IPS-NIHi7 (cell line): ENCODE results near the gene STX4.

Source experiments
- DNase-seq: peaks from one replicate; pipeline ENCODE4 v3.0.0; 2012; ENCODE audit warnings: mixed read lengths; ENCODE audit errors: extremely low spot score

Gene STX4

DNA sequence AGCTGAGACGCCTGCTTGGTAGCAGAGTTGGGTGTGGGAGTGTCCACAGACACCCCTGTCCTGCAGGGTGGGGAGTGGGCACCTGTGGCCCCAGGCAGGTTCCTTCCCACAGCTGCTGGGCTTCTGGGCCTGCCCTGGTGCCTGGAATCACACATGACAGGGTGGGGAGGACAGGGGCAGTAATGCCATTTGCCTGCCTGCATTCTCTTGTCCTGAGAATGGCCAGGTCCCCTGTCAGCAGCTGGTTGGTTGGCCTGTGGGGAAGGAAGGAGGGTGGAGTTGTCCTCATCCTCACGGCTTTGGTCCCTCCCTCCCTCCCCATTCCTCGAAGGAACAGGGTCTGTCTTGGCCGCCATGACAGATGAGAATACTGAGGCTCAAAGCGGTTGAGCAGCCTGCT is 50.2 kb downstream of the STX4 start:
- DNase-seq = no peak

DNA sequence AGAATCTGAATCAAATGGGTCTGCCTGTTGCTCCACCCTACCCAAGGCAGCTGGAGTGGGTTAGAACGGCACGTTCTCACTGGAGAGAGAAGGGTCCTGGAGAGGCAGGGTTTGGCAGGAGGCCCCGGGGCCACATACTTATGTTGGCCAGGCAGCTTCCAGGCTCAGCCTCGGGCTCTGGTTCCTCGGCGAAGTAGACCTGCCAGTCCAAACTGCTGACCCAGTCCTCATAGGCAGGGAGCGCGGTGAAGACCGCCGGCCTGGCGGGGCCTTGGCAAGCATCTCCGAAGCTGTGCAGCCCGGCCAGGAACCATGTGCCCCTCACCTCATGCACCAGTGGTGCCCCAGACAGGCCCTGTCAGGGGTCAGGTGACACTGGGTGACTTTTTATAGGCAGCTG is 50.6 kb downstream of the STX4 start:
- no peak for DNase-seq

DNA sequence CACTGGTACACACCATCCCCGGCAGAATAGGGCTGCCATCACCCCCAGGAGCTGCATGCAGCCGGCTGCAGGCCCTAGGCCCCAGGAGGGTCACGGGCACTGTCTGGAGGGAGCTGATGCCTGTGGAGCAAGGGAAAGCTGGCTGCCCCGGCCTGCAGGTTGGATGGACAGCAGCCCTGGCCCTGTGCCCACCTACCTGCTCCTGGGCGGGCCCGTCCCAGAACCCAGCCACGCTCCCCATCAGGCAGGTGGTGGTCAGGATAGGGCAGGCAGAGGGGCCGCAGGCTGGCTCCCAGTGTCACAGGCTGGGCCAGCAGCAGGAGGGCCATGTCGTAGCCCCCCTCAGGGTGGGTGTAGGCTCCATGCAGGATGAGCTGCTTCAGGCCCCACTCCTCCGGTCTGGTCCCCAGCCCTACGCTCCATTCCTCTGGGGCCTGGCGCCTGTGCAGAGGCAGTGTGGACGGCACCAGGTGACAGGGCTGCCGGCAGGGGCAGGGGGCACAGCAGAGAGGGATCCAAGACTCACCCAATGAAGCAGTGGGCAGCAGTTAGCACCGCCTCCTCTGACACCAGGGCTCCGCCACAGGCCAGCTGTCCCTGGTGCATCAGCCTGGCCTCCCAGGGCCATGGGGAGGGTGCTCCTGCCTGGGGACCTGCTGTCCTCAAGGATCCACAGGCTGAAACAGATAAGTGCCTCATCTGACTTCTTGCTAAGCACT is 51.4 kb downstream of the STX4 start:
- no peak for DNase-seq

DNA sequence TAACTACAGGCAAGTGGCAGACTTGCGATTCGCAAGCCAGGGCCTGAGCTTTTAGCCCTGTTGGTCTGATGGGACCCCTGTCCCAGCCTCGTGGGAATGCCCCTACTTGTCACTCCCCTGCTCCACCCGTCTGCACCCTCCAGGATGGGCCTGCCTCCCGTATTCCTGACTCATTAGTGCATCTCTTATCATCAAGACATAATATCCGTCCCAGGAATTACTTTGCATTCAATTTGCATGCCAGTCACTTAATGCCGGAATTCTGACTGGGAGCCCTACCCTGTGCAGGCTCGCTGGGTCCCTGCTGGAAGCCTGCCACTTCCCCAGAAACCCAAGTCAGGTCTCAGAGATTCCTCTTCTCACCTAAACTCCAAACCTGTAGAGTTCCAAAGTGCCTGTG is 52.1 kb downstream of the STX4 start:
- no peak for DNase-seq

DNA sequence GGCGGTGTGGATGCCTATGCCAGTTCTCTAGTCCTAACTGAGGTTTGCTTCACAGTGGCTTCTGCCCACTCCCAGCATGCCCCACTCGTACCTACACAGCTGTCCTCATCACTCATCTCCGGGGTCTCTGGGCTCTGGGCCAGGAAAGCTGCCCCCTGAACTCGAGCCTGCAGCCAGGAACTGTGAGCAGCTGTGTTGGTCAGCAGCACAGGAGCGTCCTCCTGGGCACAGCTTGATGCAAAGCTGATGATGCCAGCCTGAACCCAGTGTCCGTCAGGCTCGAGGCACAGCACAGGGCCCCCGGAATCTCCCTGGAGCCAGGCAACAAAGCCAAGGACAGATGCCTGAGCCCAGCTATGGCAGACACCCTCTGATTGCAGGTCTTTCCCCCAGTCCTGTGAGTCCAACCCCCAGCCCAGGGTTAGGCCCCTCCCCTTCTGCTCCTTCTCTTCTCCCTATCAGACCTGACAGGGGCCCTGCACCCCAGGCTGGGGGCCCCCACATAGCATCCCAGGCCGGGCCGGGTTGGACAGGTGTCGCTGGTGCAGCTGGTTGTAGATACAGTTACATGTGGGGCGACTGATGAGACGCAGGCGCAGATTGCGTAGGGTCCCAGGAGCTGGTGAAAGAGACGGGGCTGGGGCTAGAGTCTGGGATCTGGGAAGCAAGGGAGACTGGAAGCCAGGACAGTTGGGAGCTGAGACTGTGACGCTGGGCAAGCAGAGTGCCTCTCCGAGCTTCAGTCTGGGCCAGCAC is 52.7 kb downstream of the STX4 start:
- DNase-seq = no peak

DNA sequence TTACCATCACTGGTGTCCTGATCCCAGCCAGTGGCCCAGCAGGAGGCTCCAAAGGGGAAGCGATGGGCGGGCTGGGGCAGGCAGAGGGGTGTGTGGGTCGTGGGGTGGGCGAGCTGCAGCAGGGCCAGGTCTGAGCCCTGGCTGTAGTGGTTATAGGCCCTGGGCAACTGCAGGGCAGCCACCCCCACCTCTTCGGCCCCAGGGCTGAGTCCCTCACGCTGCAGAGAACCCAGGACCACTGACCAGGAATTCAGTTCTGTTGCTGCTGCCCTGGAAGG is 53.2 kb downstream of the STX4 start:
- DNase-seq = no peak

DNA sequence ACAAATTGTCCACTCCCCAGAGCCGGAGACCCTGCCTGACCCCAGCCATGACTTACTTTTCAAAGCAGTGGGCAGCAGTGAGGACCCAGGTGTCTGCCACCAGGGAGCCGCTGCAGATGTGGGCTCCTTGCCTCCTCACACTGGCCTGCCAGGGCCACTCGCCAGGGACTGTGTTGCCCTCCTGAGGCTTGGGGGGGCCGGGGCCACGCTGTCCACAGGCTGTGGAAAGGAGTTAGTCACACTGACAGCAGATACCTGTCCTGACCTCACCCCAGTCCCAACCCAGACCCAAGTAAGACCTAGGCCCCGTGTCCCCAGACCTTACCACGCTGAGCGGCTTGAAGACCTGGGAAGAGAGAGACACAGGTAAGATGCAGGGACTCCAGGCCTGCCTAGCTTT is 54.1 kb downstream of the STX4 start:
- DNase-seq = no peak

DNA sequence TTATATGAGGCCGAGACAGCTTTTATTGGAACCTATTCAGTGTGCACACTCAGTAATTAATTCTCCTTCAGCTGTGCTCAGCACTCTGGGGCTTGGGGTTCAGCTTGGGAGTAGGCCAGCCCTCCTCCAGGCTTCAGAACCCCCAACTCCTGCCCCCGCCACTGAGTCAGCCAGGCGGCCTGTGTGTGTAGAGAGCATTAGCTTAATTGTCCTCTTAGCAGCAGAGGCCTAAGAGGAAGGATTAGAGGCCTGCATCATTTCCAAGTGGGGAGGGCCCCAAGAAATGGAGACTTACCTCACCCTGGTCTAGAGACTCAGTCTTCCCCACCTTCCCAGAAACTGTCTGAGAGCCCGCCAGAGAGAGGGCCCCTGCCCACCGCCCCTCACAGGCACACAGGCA is 54.6 kb downstream of the STX4 start:
- no peak for DNase-seq

DNA sequence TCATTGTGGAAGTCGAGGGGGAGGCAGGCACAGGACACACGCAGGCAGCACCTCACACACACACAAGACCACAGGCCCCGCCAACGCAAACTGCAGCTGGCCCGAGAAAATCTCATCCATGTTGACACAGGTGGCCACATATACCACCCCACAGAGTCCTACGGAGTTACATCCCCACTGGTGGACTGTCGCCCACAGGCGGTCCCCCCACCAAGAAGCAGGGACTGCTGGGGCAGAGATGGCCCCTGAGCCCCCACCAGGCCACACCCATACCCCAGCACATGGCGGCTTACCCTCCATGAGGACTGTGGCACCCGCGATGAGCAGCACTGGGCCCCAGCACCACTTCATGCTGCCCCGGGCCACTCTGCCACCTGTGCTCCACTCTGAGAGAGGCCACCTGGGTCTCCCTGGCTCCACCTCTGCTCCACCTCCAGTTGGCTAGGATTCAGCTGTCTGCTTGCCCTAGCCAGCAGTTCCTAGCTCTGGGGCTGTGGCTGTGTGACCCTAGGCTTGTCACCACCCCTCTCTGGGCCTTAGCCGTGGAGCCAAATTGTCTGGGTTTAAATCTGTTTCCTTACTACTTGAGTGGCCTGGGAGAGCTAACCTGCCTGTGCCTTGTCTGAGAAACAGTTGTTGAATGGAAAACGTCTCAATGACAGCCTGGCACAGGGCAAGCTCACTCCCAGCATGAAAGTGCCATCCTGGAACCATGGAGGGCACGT is 55.3 kb downstream of the STX4 start, which contains the start of gene PRSS53:
TSS of gene PRSS53 (minus strand) at position 485 of the 725 bp plus-strand sequence. CDS start at position 351, 134 bp downstream.
- no peak for DNase-seq

DNA sequence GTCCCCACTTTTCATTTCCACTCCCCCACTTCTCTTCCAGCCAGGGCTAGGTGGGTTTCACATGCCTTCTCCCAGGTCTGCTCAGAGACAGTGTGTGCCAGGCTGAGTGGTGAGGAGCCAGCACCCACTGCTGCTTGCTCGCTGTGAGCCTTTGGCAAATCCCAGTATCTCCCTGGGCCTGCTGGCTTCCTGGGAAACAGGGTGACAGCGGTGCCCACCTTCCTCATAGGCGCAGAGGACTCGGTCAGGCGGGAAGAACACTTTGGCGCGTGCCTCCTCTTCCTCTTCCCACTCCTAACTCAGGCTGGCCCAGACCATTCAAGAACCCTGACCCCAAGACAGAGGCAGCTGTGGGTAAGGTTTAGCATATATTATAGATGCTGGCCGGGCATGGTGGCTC is 55.8 kb downstream of the STX4 start:
- no peak for DNase-seq
